GM12892 (cell line): ENCODE results near the gene GOLGA7B.

Source experiments
- POLR2A ChIP-seq: IDR thresholded peaks from 2 replicates; pipeline ENCODE4 v1.6.1; 2011; ENCODE audit warnings: low read depth, low read length, control low read depth
- POLR2AphosphoS5 ChIP-seq: IDR thresholded peaks from 2 replicates; pipeline ENCODE4 v1.6.1; 2011; ENCODE audit warnings: low read depth, low read length, control low read depth

- TF ChIP-seq POLR2A (no peak), POLR2AphosphoS5 (no peak)
These were observed 29.4 kb upstream of the GOLGA7B start for GRCh38 chr10:97820096-97820704.
